HFF-Myc (cell line): ENCODE results near the gene PRADC1.

Experiments
- DNase-seq: peaks from one replicate; pipeline ENCODE4 v3.0.0-alpha.2; 2011; ENCODE audit warnings: low read depth; ENCODE audit errors: extremely low read depth
- H3K4me3 ChIP-seq: replicated peaks from 2 replicates; pipeline ENCODE4 v1.5.1; 2011; ENCODE audit warnings: low read depth, mild to moderate bottlenecking, control low read depth, low read length
- TF ChIP-seq, protein P1 (sequence below): IDR thresholded peaks from 2 replicates; pipeline ENCODE4 v1.5.1; 2012; ENCODE audit warnings: mild to moderate bottlenecking, low read depth, low read length, control low read depth; ENCODE audit errors: missing control alignments

The PRADC1 gene

GRCh38 chr2:73258913-73259215 is 25.8 kb upstream of the PRADC1 start:
- no peak for DNase-seq
- H3K4me3 ChIP-seq, result no peak overlapping the region
- TF ChIP-seq, protein P1, sequence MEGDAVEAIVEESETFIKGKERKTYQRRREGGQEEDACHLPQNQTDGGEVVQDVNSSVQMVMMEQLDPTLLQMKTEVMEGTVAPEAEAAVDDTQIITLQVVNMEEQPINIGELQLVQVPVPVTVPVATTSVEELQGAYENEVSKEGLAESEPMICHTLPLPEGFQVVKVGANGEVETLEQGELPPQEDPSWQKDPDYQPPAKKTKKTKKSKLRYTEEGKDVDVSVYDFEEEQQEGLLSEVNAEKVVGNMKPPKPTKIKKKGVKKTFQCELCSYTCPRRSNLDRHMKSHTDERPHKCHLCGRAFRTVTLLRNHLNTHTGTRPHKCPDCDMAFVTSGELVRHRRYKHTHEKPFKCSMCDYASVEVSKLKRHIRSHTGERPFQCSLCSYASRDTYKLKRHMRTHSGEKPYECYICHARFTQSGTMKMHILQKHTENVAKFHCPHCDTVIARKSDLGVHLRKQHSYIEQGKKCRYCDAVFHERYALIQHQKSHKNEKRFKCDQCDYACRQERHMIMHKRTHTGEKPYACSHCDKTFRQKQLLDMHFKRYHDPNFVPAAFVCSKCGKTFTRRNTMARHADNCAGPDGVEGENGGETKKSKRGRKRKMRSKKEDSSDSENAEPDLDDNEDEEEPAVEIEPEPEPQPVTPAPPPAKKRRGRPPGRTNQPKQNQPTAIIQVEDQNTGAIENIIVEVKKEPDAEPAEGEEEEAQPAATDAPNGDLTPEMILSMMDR, result no peak

- DNase-seq, result no peak
- no peak overlapping the region for H3K4me3 ChIP-seq
- TF ChIP-seq, protein P1, result no peak
Observed at GRCh38 chr2:73258186-73258912, 25.3 kb upstream of the PRADC1 start.

- TF ChIP-seq, protein P1, result no peak
Observed at GRCh38 chr2:73257425-73258125, 24.5 kb upstream of the PRADC1 start.

DNA sequence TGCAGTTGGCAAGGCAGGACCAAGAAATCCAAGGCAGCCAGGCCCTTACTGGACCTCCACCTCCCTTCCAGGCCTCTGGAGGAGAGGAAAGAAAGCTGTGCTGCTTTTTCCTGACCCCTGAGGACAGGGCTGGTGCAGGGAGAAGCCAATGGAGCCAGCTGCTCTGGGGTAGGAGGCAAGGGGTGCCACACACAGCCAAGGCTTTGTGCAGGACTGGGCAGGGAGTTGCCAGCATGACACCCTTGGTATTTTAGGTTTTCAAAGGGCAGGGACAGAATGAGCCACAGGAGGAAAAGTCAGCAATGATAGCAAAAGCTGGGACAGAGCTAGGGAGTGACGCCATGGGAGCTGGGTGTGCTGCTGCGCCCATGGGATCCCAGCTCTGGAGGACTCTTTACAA is 24.0 kb upstream of the PRADC1 start:
- no peak overlapping the region for H3K4me3 ChIP-seq
- DNase-seq, result no peak
- TF ChIP-seq, protein P1, result no peak

More at GRCh38 chr2:73257425-73258125, 24.5 kb upstream of the PRADC1 start:
- H3K4me3 ChIP-seq, result no peak overlapping the region
- DNase-seq, result no peak

- no peak for DNase-seq
- no peak overlapping the region for H3K4me3 ChIP-seq
- TF ChIP-seq, protein P1, result no peak
Observed at GRCh38 chr2:73256618-73256922, 23.5 kb upstream of the PRADC1 start.

- TF ChIP-seq, protein P1, result no peak
- H3K4me3 ChIP-seq, result no peak overlapping the region
- DNase-seq, result no peak
Observed at GRCh38 chr2:73255907-73256617, 23.0 kb upstream of the PRADC1 start.
